HEK293 (cell line): ENCODE data around the gene RABEP1.
"Not testable (repeated sequence)": the region's sequence is repeated elsewhere in the genome, so short reads cannot be mapped to it uniquely, and the experiment has no call there.

Experiments used
- CTCF ChIA-PET: fragments of 350-600 bp; formaldehyde crosslinking; extraction: SDS; loops from one replicate; lab custom pipeline; 2021; ENCODE audit warnings: antibody characterized with exemption; lab: Yijun Ruan, JAX
- POLR2A ChIA-PET: fragments of 300-600 bp; formaldehyde crosslinking; extraction: SDS; loops from one replicate; lab custom pipeline; 2020; ENCODE audit warnings: antibody characterized with exemption, inconsistent platforms; lab: Yijun Ruan, JAX
- H3K27ac ChIP-seq: fragments of 200-500 bp; sonication (Bioruptor generic); 2 replicates; pipeline ENCODE4 v1.5.1; 2014; ENCODE audit warnings: low read depth, low read length, control low read depth, inconsistent platforms; ENCODE audit errors: extremely low read depth
- H3K36me3 ChIP-seq, 2 experiments: fragments of 200-500 bp in 1 of 2; sonication (Bioruptor generic) in 1 of 2; 1 replicate in 1 of 2; 2 replicates in 1 of 2; pipeline ENCODE4 v1.5.1; 2014 to 2017; ENCODE audit warnings: inconsistent platforms in 2 of 2, low read length in 2 of 2; ENCODE audit not compliant: control insufficient read depth in 2 of 2, insufficient read depth in 1 of 2
- H3K4me1 ChIP-seq: fragments of 200-500 bp; sonication (Bioruptor generic); 2 replicates; pipeline ENCODE4 v1.5.1; 2014; ENCODE audit warnings: mild to moderate bottlenecking, low read length, inconsistent platforms; ENCODE audit not compliant: control insufficient read depth, insufficient read depth
- H3K4me3 ChIP-seq: 2 replicates; pipeline ENCODE4 v1.5.1; 2011; ENCODE audit warnings: low read depth, mild to moderate bottlenecking, control low read depth, low read length, moderate library complexity
- H3K9me3 ChIP-seq: fragments of 200-500 bp; sonication (Bioruptor generic); 2 replicates; pipeline ENCODE4 v1.5.1; 2014; ENCODE audit warnings: low read depth, low read length, inconsistent platforms; ENCODE audit not compliant: control insufficient read depth, insufficient read depth
- IKZF3 ChIP-seq: fragments of 450-650 bp; IDR thresholded peaks from 2 replicates; pipeline ENCODE4 v1.5.0; 2018; ENCODE audit warnings: missing biosample characterization, mild to moderate bottlenecking, missing genetic modification characterization, moderate library complexity
- OVOL3 ChIP-seq: fragments of 450-650 bp; formaldehyde crosslinking; IDR thresholded peaks from 2 replicates; pipeline ENCODE4 v1.5.1; 2016; ENCODE audit warnings: missing biosample characterization, missing genetic modification characterization
- PRDM1 ChIP-seq: fragments of 450-650 bp; formaldehyde crosslinking; IDR thresholded peaks from 2 replicates; pipeline ENCODE4; 2016; ENCODE audit warnings: missing biosample characterization, missing genetic modification characterization
- REPIN1 ChIP-seq: fragments of 450-650 bp; formaldehyde crosslinking; IDR thresholded peaks from 2 replicates; pipeline ENCODE4 v1.5.1; 2017; ENCODE audit warnings: missing biosample characterization, missing genetic modification characterization, low read depth
- SP2 ChIP-seq: fragments of 450-650 bp; formaldehyde crosslinking; IDR thresholded peaks from 2 replicates; pipeline ENCODE4 v1.5.1; 2016; ENCODE audit warnings: missing biosample characterization, missing genetic modification characterization
- YY2 ChIP-seq: fragments of 450-650 bp; formaldehyde crosslinking; IDR thresholded peaks from 2 replicates; pipeline ENCODE4 v1.5.1; 2016; ENCODE audit warnings: missing biosample characterization, missing genetic modification characterization
- ZBTB1 ChIP-seq: fragments of 450-650 bp; formaldehyde crosslinking; IDR thresholded peaks from 2 replicates; pipeline ENCODE4 v1.5.1; 2016; ENCODE audit warnings: missing biosample characterization, missing genetic modification characterization
- ZNF138 ChIP-seq: fragments of 450-650 bp; formaldehyde crosslinking; IDR thresholded peaks from 2 replicates; pipeline ENCODE4 v1.5.1; 2016; ENCODE audit warnings: missing biosample characterization, missing genetic modification characterization, borderline replicate concordance
- ZNF280C ChIP-seq: fragments of 450-650 bp; formaldehyde crosslinking; IDR thresholded peaks from 2 replicates; pipeline ENCODE4 v1.5.1; 2016; ENCODE audit warnings: missing biosample characterization, missing genetic modification characterization
- ZNF473 ChIP-seq: fragments of 450-650 bp; formaldehyde crosslinking; IDR thresholded peaks from 2 replicates; pipeline ENCODE4 v1.5.1; 2017; ENCODE audit warnings: missing biosample characterization, missing genetic modification characterization
- ZNF48 ChIP-seq: fragments of 450-650 bp; formaldehyde crosslinking; IDR thresholded peaks from 2 replicates; pipeline ENCODE4 v1.5.1; 2016; ENCODE audit warnings: missing biosample characterization, missing genetic modification characterization
- ZNF529 ChIP-seq: fragments of 450-650 bp; formaldehyde crosslinking; IDR thresholded peaks from 2 replicates; pipeline ENCODE4 v1.5.1; 2017; ENCODE audit warnings: missing genetic modification characterization, missing biosample characterization; ENCODE audit not compliant: insufficient replicate concordance
- ZNF585B ChIP-seq: fragments of 450-650 bp; formaldehyde crosslinking; IDR thresholded peaks from 2 replicates; pipeline ENCODE4 v1.5.1; 2016; ENCODE audit warnings: missing biosample characterization, missing genetic modification characterization
- ZNF610 ChIP-seq: fragments of 450-650 bp; formaldehyde crosslinking; IDR thresholded peaks from 2 replicates; pipeline ENCODE4 v1.5.1; 2016; ENCODE audit warnings: missing biosample characterization, missing genetic modification characterization, borderline replicate concordance
- ZNF677 ChIP-seq: fragments of 450-650 bp; IDR thresholded peaks from 2 replicates; pipeline ENCODE4 v1.5.0; 2018; ENCODE audit warnings: missing biosample characterization, mild to moderate bottlenecking, missing genetic modification characterization, moderate library complexity
- ZSCAN23 ChIP-seq: fragments of 450-650 bp; formaldehyde crosslinking; IDR thresholded peaks from 2 replicates; pipeline ENCODE4 v1.5.1; 2016; ENCODE audit warnings: missing biosample characterization, missing genetic modification characterization
- TF ChIP-seq, protein P1 (sequence below): fragments of 450-650 bp; formaldehyde crosslinking; IDR thresholded peaks from 2 replicates; pipeline ENCODE4 v1.5.1; 2016; ENCODE audit warnings: missing biosample characterization, missing genetic modification characterization
- TF ChIP-seq, protein P2 (sequence below): fragments of 450-650 bp; formaldehyde crosslinking; IDR thresholded peaks from 2 replicates; pipeline ENCODE4 v1.5.1; 2016; ENCODE audit warnings: missing biosample characterization, missing genetic modification characterization, borderline replicate concordance

Gene RABEP1

DNA sequence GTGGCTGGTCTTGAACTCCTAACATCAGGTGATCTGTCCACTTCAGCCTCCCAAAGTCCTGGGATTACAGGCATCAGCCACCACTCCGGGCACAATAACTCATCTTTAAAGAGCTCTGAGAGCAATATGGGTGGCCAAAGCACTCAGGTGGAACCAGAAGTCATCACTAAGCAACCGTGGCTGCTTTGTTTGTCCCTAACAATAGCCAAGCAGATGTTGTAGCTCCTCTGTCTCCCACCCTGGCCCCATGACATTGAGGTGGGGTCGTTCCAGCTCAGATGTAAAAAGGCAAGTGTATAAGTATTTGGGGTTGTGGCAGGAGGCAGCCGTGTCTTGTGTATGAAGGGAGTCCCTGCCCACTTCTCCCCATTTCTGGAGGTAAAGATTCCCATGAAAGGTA is 43.8 kb upstream of the RABEP1 start:
- no peaks in the 10 kb centered on the region for H3K9me3 ChIP-seq
- H3K36me3 ChIP-seq, result peaks cover 0 to 12% of the 10 kb centered on the region in 2 experiments; a peak in 1 of 3 replicates
- H3K27ac ChIP-seq, result no peak overlapping the region
- H3K4me3 ChIP-seq, result no peak overlapping the region
- POLR2A ChIA-PET, result no interaction called here
- CTCF ChIA-PET, result interaction anchor here (0.6 to 1.8 kb wide), 8 partner anchors 9 to 149 kb away, joined by 3 to 19 read pairs (median 5); partner anchors contain the start of gene ZNF594
- H3K4me1 ChIP-seq, result no peaks in the 10 kb centered on the region
- TF ChIP-seq ZNF610 (tag by site-specific recombination) (no peak), ZSCAN23 (tag by site-specific recombination) (no peak), OVOL3 (tag by site-specific recombination) (no peak), IKZF3 (tag by site-specific recombination) (no peak), ZNF585B (tag by site-specific recombination) (no peak), YY2 (no peak), ZNF529 (tag by site-specific recombination) (no peak), ZNF473 (tag by site-specific recombination) (no peak), ZBTB1 (tag by site-specific recombination) (no peak), ZNF280C (tag by site-specific recombination) (no peak), ZNF48 (no peak)
- TF ChIP-seq, protein P1, sequence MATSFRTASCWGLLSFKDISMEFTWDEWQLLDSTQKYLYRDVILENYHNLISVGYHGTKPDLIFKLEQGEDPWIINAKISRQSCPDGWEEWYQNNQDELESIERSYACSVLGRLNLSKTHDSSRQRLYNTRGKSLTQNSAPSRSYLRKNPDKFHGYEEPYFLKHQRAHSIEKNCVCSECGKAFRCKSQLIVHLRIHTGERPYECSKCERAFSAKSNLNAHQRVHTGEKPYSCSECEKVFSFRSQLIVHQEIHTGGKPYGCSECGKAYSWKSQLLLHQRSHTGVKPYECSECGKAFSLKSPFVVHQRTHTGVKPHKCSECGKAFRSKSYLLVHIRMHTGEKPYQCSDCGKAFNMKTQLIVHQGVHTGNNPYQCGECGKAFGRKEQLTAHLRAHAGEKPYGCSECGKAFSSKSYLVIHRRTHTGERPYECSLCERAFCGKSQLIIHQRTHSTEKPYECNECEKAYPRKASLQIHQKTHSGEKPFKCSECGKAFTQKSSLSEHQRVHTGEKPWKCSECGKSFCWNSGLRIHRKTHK, result no peak
- TF ChIP-seq, protein P2, sequence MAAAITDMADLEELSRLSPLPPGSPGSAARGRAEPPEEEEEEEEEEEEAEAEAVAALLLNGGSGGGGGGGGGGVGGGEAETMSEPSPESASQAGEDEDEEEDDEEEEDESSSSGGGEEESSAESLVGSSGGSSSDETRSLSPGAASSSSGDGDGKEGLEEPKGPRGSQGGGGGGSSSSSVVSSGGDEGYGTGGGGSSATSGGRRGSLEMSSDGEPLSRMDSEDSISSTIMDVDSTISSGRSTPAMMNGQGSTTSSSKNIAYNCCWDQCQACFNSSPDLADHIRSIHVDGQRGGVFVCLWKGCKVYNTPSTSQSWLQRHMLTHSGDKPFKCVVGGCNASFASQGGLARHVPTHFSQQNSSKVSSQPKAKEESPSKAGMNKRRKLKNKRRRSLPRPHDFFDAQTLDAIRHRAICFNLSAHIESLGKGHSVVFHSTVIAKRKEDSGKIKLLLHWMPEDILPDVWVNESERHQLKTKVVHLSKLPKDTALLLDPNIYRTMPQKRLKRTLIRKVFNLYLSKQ (tag by site-specific recombination), result no peak

GRCh38 chr17:5239769-5240168 is 42.3 kb upstream of the RABEP1 start:
- H3K9me3 ChIP-seq, H3K4me1 ChIP-seq, H3K27ac ChIP-seq, POLR2A ChIA-PET, H3K4me3 ChIP-seq, H3K36me3 ChIP-seq: not testable (repeated sequence)
- CTCF ChIA-PET, result interaction anchor here (0.6 to 0.8 kb wide), 4 partner anchors 14 to 75 kb away, joined by 3 to 4 read pairs (median 3); no protein-coding TSS in a partner anchor

- ChIA-PET POLR2A (no interaction called here), CTCF (interaction anchor here (0.6 to 0.8 kb wide), 2 partner anchors 88 to 166 kb away, joined by 3 read pairs; no protein-coding TSS in a partner anchor)
- no peaks in the 10 kb centered on the region for H3K4me1 ChIP-seq
- TF ChIP-seq REPIN1 (no peak), PRDM1 (no peak), SP2 (no peak), ZNF677 (tag by site-specific recombination) (no peak), ZNF138 (tag by site-specific recombination) (no peak)
- no peaks in the 10 kb centered on the region for H3K9me3 ChIP-seq
- no peaks in the 10 kb centered on the region for H3K36me3 ChIP-seq
- no peak overlapping the region for H3K27ac ChIP-seq
- H3K4me3 ChIP-seq, result no peak overlapping the region
Measured at GRCh38 chr17:5241861-5242671, 40.0 kb upstream of the RABEP1 start.
